Lower leg skin (tissue), 4 donors: ENCODE results near the gene ZNF225. TPM values are rescaled to one million over a fixed set of nuclear protein-coding genes. Genes with fewer than 3 reads are reported as not detected.
"Not testable (repeated sequence)": the region's sequence is repeated elsewhere in the genome, so short reads cannot be mapped to it uniquely, and the experiment has no call there.

ENCODE experiments used
- DNase-seq, 2 donors: peaks; one replicate each; pipeline ENCODE4 v3.0.0-alpha.2; 2019; ENCODE audit warnings: low spot score in 2 of 2
- H3K4me3 ChIP-seq: fragments of 200-600 bp; sonication (generic); 2 replicates; pipeline ENCODE4 v1.5.1; 2017; ENCODE audit warnings: mild to moderate bottlenecking, low read depth; ENCODE audit not compliant: poor library complexity, severe bottlenecking
- POLR2A ChIP-seq, 2 donors: fragments of 450-650 bp; IDR thresholded peaks; one replicate each; pipeline ENCODE4 v1.6.1; 2016 to 2017; ENCODE audit warnings: antibody characterized with exemption in 2 of 2, mild to moderate bottlenecking in 1 of 2, moderate library complexity in 1 of 2
- WGBS, 2 donors: methylation state at CpG; one replicate each; pipeline ENCODE4 v1.1.5; 2018; 5-methylcytosine and 5-hydroxymethylcytosine counted together
- intact Hi-C: fragments of 100-400 bp; cut with DNase I; formaldehyde crosslinking; loops from one replicate; pipeline ENCODE4 v1.15.0; 2023; ENCODE audit warnings: low total_unique reads
- total RNA-seq, 4 donors: library from RNA; depleted of rRNA; stranded (reverse); fragments of >200 nt; gene quantifications; one replicate each; pipeline ENCODE4 v1.1.0, GENCODE V29; 2016
- TF ChIP-seq, protein P1 (sequence below), 3 donors: fragments of 450-650 bp; IDR thresholded peaks; one replicate each; pipeline ENCODE4 v1.5.1; 2016; ENCODE audit warnings: antibody characterized with exemption in 3 of 3, mild to moderate bottlenecking in 3 of 3, moderate library complexity in 2 of 3

ZNF225 gene
- total RNA-seq, 4 donors from 2014 or later: 1.5 to 3.3 (median 2.4) TPM

DNA sequence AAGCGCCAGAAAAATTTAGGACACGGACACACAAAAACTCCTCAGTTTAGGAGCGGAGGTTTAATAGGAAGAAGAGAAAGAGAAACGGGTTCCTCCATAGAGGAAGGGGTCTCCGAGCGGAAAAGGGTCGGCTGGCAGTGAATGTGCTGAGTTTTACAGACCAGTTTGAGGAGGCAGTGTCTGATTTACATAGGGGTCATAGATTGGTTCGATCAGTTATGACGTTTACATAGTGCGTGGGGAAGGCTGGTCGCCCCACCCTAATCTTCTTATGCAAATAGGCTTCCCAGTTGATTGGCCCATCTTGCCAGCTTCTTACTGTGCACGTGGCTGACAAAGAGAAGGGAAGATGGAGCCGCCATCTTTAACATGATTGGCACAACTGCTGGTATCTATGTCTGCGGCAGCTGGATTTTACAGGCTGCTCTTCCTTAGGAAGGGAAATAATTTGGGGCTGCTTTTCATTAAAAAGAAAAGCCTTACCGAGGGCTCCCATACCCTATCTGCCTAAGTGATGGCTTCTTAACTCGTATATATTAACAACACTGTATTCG lies 1.2 kb upstream of the ZNF225 start:
- no peak overlapping the region for H3K4me3 ChIP-seq
- no peak for DNase-seq
- WGBS, 2 donors: 16 to 25% methylated on average over 17 of the region's 17 CpGs
- intact Hi-C loops: no loop called here
- no peak for TF ChIP-seq POLR2A (IDR thresholded peaks at IDR 0.05)
- TF ChIP-seq, protein P1, sequence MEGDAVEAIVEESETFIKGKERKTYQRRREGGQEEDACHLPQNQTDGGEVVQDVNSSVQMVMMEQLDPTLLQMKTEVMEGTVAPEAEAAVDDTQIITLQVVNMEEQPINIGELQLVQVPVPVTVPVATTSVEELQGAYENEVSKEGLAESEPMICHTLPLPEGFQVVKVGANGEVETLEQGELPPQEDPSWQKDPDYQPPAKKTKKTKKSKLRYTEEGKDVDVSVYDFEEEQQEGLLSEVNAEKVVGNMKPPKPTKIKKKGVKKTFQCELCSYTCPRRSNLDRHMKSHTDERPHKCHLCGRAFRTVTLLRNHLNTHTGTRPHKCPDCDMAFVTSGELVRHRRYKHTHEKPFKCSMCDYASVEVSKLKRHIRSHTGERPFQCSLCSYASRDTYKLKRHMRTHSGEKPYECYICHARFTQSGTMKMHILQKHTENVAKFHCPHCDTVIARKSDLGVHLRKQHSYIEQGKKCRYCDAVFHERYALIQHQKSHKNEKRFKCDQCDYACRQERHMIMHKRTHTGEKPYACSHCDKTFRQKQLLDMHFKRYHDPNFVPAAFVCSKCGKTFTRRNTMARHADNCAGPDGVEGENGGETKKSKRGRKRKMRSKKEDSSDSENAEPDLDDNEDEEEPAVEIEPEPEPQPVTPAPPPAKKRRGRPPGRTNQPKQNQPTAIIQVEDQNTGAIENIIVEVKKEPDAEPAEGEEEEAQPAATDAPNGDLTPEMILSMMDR (IDR thresholded peaks at IDR 0.05): no peak

DNA sequence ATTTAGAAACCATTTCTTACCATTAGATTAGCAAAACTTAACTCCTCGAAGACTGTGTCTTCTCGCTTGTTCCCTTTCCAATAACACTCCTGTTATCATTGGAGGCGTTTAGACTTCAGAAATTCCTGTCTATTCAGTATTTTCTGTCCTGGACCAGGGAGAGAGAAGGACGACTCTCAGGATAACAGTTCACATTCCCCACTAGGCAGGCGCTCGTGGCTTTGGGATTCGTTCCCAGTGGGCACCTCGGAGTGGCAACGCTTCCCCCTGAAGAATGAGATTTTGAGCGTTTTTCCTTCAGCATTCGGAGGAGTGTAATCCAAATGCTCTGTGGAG lies 429 bp upstream of the ZNF225 start:
- H3K4me3 ChIP-seq: peak overlapping the region; percentile 50
- 0 to 1% methylated on average over 11 of the region's 11 CpGs for WGBS, 2 donors
- TF ChIP-seq POLR2A (IDR thresholded peaks at IDR 0.05): no peak
- TF ChIP-seq, protein P1 (IDR thresholded peaks at IDR 0.05): no peak
- no peak for DNase-seq
- intact Hi-C loops: no loop called here

DNA sequence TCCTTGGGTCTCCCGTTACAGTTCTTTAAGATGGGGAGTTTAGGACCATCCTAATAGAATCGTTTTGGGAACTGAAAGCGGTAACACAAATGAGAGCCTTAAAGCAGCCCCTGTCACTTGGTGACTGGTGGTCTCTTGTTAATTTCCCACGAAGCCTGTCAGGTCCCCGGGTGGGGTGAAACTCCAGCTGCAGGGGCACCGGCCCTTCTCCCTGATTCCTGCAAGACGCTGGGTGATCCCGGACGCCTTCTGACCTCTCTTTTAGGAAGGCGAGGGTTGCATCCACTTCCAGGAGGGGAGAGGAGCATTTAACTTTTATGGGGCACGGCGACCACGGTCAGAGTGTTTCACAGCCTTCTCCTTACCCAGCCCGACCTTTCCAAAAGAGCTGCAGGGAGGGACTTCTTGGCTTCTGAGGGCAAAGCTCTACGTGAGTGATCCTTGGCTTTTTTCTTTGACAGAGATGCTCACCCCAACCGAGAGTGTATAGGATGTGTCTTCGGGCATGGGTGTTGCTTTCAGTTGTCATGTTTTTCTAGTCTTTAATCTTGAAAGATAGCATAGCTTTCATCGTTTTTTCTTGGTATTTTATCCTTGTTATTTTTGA lies 688 bp downstream of the ZNF225 start:
- WGBS, 2 donors: 2% methylated on average over 18 of the region's 18 CpGs
- peak overlapping the region; percentile 68 for H3K4me3 ChIP-seq
- TF ChIP-seq, protein P1 (IDR thresholded peaks at IDR 0.05): no peak
- no peak for TF ChIP-seq POLR2A (IDR thresholded peaks at IDR 0.05)
- intact Hi-C loops: no loop called here
- peak; percentile 21 to 86 for DNase-seq

DNA sequence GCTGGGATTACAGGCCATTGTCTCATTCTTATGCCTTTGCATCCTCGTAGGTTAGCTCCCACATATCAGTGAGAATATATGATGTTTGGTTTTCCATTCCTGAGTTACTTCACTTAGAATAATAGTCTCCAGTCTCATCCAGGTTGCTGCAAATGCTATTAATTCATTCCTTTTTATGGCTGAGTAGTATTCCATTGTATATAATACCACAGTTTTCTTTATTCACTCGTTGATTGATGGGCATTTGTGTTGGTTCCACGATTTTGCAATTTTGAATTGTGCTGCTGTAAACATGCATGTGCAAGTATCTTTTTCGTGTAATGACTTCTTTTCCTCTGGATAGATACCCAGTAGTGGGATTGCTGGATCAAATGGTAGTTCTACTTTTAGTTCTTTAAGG lies 8.0 kb downstream of the ZNF225 start:
- 95 to 97% methylated on average over 4 of the region's 4 CpGs for WGBS, 2 donors
- H3K4me3 ChIP-seq, intact Hi-C loops, DNase-seq: not testable (repeated sequence)

DNA sequence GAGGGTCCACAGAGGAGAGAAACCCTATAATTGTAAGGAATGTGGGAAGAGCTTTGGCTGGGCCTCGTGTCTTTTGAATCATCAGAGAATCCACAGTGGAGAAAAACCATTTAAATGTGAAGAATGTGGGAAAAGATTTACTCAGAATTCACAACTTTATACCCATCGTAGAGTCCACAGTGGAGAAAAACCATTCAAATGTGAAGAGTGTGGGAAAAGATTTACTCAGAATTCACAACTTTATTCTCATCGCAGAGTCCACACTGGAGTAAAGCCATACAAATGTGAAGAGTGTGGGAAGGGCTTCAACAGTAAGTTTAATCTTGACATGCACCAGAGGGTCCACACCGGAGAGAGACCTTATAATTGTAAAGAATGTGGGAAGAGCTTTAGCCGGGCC lies 18.8 kb downstream of the ZNF225 start:
- 95 to 97% methylated on average over 5 of the region's 5 CpGs for WGBS, 2 donors
- intact Hi-C loops: no loop called here
- H3K4me3 ChIP-seq: no peak overlapping the region
- TF ChIP-seq POLR2A (IDR thresholded peaks at IDR 0.05): no peak
- TF ChIP-seq, protein P1 (IDR thresholded peaks at IDR 0.05): no peak
- DNase-seq: no peak

DNA sequence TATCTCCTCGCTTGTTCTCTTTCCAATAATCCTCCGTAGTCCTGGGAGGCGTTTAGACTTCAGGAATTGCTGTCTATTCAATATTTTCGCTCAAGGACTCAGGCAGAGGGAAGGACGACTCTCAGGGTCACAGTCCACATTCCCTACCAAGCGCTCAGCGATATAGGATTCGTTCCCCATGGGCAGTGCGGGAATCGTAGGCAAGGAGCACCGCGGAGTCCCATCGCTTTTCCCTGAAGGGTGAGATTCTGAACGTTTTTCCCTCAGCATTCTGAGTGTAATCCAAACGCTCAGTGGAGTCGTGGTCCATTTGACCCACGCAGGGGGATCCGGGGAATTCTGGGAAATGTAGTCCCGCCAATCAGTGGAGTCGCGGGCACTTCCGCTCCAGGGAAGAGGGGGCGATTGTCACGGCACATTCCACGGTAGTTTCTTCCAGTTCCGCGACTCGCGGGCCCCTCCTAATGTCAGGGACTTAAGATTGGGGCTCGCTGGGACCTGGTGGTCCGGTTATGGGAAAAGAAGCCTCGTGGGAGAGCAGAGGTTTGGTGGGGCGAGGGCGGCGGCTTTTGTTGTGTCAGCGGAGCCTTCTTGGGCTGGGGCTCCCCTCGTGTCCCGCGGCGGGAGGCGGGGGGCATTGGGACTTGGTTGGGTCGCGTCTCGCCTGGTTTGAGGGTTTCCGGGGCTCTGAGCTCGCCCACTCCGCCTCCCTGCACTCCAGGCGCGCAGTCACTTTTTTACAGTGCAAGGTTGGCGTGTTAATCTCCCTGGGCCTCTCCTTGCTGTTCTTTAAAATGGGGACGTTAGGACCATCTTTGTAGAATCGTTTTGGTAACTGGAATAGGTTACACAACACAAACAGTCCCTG lies 28.2 kb downstream of the ZNF225 start, which contains the start of gene ZNF234:
ZNF234 (plus strand) TSS at position 364 of the 868 bp plus-strand sequence. CDS start 3,079 bp downstream, outside the sequence.
- H3K4me3 ChIP-seq: peak within 1 kb of the TSS; percentile 95
- TF ChIP-seq, protein P1 (IDR thresholded peaks at IDR 0.05): no peak
- no peak for TF ChIP-seq POLR2A (IDR thresholded peaks at IDR 0.05)
- WGBS, 2 donors: 0 to 1% methylated on average over 27 to 42 of the region's 52 CpGs
- peak; percentile 82 to 93 for DNase-seq
- intact Hi-C loops: no loop called here
